ENCODE data around the gene PRKCE.

The PRKCE gene

GRCh38 chr2:45814951-45815621 lies 163.6 kb downstream of the PRKCE start:
- DNase-seq: no peak

GRCh38 chr2:45816272-45816671 lies 164.8 kb downstream of the PRKCE start:
- no peak for DNase-seq

GRCh38 chr2:45818591-45818990 lies 167.1 kb downstream of the PRKCE start:
- no peak for DNase-seq

GRCh38 chr2:45820048-45820447 lies 168.6 kb downstream of the PRKCE start:
- DNase-seq: no peak

- DNase-seq: no peak
Observed at GRCh38 chr2:45821558-45822271, 170.2 kb downstream of the PRKCE start.

- DNase-seq: no peak
Observed at GRCh38 chr2:45822272-45822630, 170.8 kb downstream of the PRKCE start.

- DNase-seq: no peak
Observed at GRCh38 chr2:45823723-45824206, 172.3 kb downstream of the PRKCE start.

- DNase-seq: no peak
Observed at GRCh38 chr2:45825001-45825651, 173.7 kb downstream of the PRKCE start.

GRCh38 chr2:45826460-45826859 lies 175.0 kb downstream of the PRKCE start:
- DNase-seq: no peak

GRCh38 chr2:45826884-45827635 lies 175.6 kb downstream of the PRKCE start:
- DNase-seq: no peak

- DNase-seq: no peak
Observed at GRCh38 chr2:45830322-45830721, 178.8 kb downstream of the PRKCE start.

GRCh38 chr2:45833301-45833967 lies 182.0 kb downstream of the PRKCE start:
- no peak for DNase-seq

GRCh38 chr2:45833968-45834344 lies 182.5 kb downstream of the PRKCE start:
- DNase-seq: peak; percentile 54

GRCh38 chr2:45834372-45834771 lies 182.9 kb downstream of the PRKCE start:
- peak; percentile 17 for DNase-seq

GRCh38 chr2:45834858-45835257 lies 183.4 kb downstream of the PRKCE start:
- DNase-seq: no peak

- no peak for DNase-seq
Observed at GRCh38 chr2:45836316-45836715, 184.8 kb downstream of the PRKCE start.

GRCh38 chr2:45836740-45837139 lies 185.3 kb downstream of the PRKCE start:
- DNase-seq: no peak

GRCh38 chr2:45837812-45838341 lies 186.4 kb downstream of the PRKCE start:
- DNase-seq: no peak

GRCh38 chr2:45839508-45840251 lies 188.2 kb downstream of the PRKCE start:
- no peak for DNase-seq

GRCh38 chr2:45840481-45840880 lies 189.0 kb downstream of the PRKCE start:
- no peak for DNase-seq

GRCh38 chr2:45841752-45842407 lies 190.4 kb downstream of the PRKCE start:
- DNase-seq: no peak
